Nephron (organoid): ENCODE results near the gene GINS2.

Experiments
- H3K27ac Mint-ChIP-seq, 3 experiments: 2 replicates each; pipeline ENCODE4 v1.8.0; 2020; ENCODE audit warnings: mixed read lengths in 3 of 3, mild to moderate bottlenecking in 2 of 3, moderate library complexity in 1 of 3
- H3K27me3 Mint-ChIP-seq: 2 replicates; pipeline ENCODE4 v1.8.0; 2021; ENCODE audit warnings: low read depth, mild to moderate bottlenecking, moderate library complexity, mixed read lengths
- H3K36me3 Mint-ChIP-seq: 2 replicates; pipeline ENCODE4 v1.8.0; 2020; ENCODE audit warnings: low read depth, mixed read lengths
- H3K4me1 Mint-ChIP-seq: 2 replicates; pipeline ENCODE4 v1.8.0; 2020; ENCODE audit warnings: mixed read lengths
- H3K4me3 Mint-ChIP-seq, 3 experiments: 2 replicates each; pipeline ENCODE4 v1.8.0; 2020; ENCODE audit warnings: mild to moderate bottlenecking in 3 of 3, mixed read lengths in 3 of 3, moderate library complexity in 2 of 3
- H3K9me3 Mint-ChIP-seq: 2 replicates; pipeline ENCODE4 v1.8.0; 2020; ENCODE audit warnings: mixed read lengths
- CTCF ChIP-seq, 3 experiments: fragments of 200-600 bp; sonication (generic); IDR thresholded peaks; one replicate each; pipeline ENCODE4 v1.5.0; 2021; ENCODE audit warnings: antibody characterized with exemption in 3 of 3; ENCODE audit not compliant: unreplicated experiment in 3 of 3

GINS2 gene

GRCh38 chr16:85646976-85647375 lies 41.8 kb downstream of the GINS2 start:
- Mint-ChIP-seq H3K27ac (no peak overlapping the region), H3K27me3 (no peaks in the 10 kb centered on the region), H3K4me1 (peaks cover 25% of the 10 kb centered on the region), H3K36me3 (peaks cover 6% of the 10 kb centered on the region), H3K9me3 (no peaks in the 10 kb centered on the region), H3K4me3 (no peak overlapping the region)
- no peak for TF ChIP-seq CTCF (IDR thresholded peaks at IDR 0.05; ENCODE audit: unreplicated experiment in 3 of 3)

DNA sequence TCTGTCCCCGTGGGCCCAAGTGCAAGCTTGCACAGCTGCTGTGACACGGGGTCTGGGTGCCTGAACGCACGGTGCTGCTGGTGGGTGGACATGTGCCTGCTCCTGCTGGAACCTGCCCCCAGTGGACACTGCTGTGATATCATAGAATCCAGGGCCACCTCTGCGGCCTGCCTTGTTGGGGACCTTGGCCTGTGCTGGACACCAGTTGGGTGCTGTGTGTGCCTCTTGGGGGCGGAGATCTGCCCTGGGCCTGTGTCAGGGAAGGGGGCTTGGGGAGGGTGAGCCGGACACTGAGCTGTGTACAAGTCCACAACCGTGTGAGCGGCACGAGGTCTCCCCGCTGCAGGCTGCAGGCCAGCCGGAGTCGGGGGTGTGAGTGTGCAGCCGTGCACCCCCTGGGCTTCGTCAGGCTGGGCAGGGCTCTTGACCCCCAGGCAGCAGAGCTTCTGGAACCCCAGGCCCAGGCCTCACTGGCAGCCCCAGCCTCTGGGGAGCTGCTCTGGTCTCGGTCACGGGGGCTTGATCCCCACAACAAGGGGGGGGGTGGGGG lies 42.3 kb downstream of the GINS2 start:
- Mint-ChIP-seq H3K36me3 (peaks cover 6% of the 10 kb centered on the region), H3K4me3 (no peak overlapping the region), H3K27ac (no peak overlapping the region), H3K27me3 (no peaks in the 10 kb centered on the region), H3K9me3 (no peaks in the 10 kb centered on the region), H3K4me1 (peaks cover 23% of the 10 kb centered on the region)
- no peak for TF ChIP-seq CTCF (IDR thresholded peaks at IDR 0.05; ENCODE audit: unreplicated experiment in 3 of 3)

GRCh38 chr16:85645021-85645589 lies 43.6 kb downstream of the GINS2 start:
- TF ChIP-seq CTCF (IDR thresholded peaks at IDR 0.05; ENCODE audit: unreplicated experiment in 3 of 3) = no peak
- no peak overlapping the region for H3K4me3 Mint-ChIP-seq
- H3K4me1 Mint-ChIP-seq = peaks cover 23% of the 10 kb centered on the region
- no peak overlapping the region for H3K27ac Mint-ChIP-seq
- H3K36me3 Mint-ChIP-seq = peaks cover 6% of the 10 kb centered on the region
- no peaks in the 10 kb centered on the region for H3K27me3 Mint-ChIP-seq
- H3K9me3 Mint-ChIP-seq = no peaks in the 10 kb centered on the region

DNA sequence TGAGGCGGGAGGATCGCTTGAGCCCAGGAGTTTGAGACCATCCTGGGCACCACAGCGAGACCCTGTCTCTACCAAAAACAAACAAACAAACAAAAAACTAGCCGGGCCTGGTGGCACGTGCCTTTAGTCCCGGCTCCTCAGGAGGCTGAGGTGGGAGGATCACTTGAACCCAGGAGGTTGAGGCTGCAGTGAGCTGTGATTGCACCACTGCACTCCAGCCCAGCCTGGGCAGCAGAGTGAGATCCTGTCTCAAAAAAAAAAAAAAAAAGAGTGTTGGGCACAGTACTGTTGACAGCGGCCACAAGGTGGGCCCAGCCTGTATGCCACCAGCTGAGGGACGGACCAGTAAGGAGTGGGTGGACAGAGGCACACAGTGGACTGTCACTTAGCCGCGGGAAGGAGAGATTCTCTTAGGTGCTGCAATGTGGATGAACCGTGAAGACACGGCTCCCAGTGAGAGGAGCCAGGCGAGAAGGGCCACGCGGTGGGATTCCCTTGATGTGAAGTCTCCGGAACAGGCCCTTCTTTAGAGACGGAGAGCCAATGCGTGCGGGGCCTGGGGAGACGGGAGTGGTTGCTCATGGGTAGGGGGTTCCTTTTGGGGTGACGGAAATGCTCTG lies 44.6 kb downstream of the GINS2 start:
- Mint-ChIP-seq H3K27me3 (no peaks in the 10 kb centered on the region), H3K27ac (no peak overlapping the region), H3K4me3 (no peak overlapping the region), H3K36me3 (peaks cover 6% of the 10 kb centered on the region), H3K4me1 (peaks cover 22% of the 10 kb centered on the region), H3K9me3 (no peaks in the 10 kb centered on the region)
- no peak for TF ChIP-seq CTCF (IDR thresholded peaks at IDR 0.05; ENCODE audit: unreplicated experiment in 3 of 3)

GRCh38 chr16:85643631-85644030 lies 45.1 kb downstream of the GINS2 start:
- Mint-ChIP-seq H3K9me3 (no peaks in the 10 kb centered on the region), H3K4me1 (peaks cover 16% of the 10 kb centered on the region), H3K4me3 (no peak overlapping the region), H3K27ac (no peak overlapping the region), H3K27me3 (no peaks in the 10 kb centered on the region), H3K36me3 (peaks cover 6% of the 10 kb centered on the region)
- no peak for TF ChIP-seq CTCF (IDR thresholded peaks at IDR 0.05; ENCODE audit: unreplicated experiment in 3 of 3)
